Uterus (tissue), 2 donors: Measurements from ENCODE around the gene TAF12.

ENCODE experiments used
- POLR2A ChIP-seq, 2 donors: fragments of 450-650 bp; IDR thresholded peaks; one replicate each; pipeline ENCODE4 v1.6.1; 2016; ENCODE audit warnings: antibody characterized with exemption in 2 of 2, mild to moderate bottlenecking in 1 of 2, moderate library complexity in 1 of 2
- TF ChIP-seq, protein P1 (sequence below), 4 experiments: fragments of 200-600 bp in 2 of 4; fragments of 450-650 bp in 2 of 4; sonication (generic) in 2 of 4; IDR thresholded peaks; one replicate each; pipeline ENCODE4 v1.5.1; 2016 to 2019; ENCODE audit warnings: antibody characterized with exemption in 4 of 4, mild to moderate bottlenecking in 2 of 4, moderate library complexity in 1 of 4

DNA sequence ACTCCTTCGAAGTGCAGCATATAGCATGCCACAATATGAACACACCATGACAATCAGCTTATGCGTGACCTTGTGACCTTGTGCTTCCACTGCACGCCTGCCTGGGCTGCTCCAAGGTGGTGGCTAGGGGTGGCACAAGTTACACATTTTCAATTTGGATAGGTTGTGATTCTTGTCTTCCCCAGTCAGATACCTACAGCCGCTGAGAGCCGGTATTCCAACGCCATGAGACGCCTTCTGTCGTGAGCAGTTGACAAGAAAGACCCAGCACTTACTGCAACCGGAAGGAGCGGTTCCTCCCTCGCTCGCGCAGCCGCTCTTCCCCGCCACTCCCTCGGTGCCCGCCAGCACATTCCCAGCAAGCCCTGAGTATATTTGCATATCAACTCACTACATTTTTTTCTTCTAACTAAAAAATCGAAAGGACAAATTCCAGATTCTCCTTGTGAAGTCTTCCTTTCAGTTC lies 5.2 kb upstream of the TAF12 start:
- TF ChIP-seq, protein P1, sequence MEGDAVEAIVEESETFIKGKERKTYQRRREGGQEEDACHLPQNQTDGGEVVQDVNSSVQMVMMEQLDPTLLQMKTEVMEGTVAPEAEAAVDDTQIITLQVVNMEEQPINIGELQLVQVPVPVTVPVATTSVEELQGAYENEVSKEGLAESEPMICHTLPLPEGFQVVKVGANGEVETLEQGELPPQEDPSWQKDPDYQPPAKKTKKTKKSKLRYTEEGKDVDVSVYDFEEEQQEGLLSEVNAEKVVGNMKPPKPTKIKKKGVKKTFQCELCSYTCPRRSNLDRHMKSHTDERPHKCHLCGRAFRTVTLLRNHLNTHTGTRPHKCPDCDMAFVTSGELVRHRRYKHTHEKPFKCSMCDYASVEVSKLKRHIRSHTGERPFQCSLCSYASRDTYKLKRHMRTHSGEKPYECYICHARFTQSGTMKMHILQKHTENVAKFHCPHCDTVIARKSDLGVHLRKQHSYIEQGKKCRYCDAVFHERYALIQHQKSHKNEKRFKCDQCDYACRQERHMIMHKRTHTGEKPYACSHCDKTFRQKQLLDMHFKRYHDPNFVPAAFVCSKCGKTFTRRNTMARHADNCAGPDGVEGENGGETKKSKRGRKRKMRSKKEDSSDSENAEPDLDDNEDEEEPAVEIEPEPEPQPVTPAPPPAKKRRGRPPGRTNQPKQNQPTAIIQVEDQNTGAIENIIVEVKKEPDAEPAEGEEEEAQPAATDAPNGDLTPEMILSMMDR (IDR thresholded peaks at IDR 0.05) = peak in 1 of 4 experiments; percentile 4
- TF ChIP-seq POLR2A (IDR thresholded peaks at IDR 0.05) = no peak
